Subcutaneous adipose tissue (tissue), 4 donors: Measurements from ENCODE around the gene PUM2. TPM values are rescaled to one million over a fixed set of nuclear protein-coding genes. Genes with fewer than 3 reads are reported as not detected.

Source experiments
- CTCF ChIP-seq: fragments of 450-650 bp; IDR thresholded peaks from one replicate; pipeline ENCODE4 v1.5.1; 2016; ENCODE audit warnings: low read depth, mild to moderate bottlenecking, control low read depth, antibody characterized with exemption, moderate library complexity
- total RNA-seq, 4 donors: library from RNA; depleted of rRNA; stranded (reverse); fragments of >200 nt; gene quantifications; one replicate each; pipeline ENCODE4 v1.1.0, GENCODE V29; 2016

The PUM2 gene
- total RNA-seq, 4 donors from 2014 or later, result 63.9 to 87.1 (median 78.2) TPM

GRCh38 chr2:20365249-20365817 is 14.7 kb upstream of the PUM2 start:
- TF ChIP-seq CTCF, result no peak

DNA sequence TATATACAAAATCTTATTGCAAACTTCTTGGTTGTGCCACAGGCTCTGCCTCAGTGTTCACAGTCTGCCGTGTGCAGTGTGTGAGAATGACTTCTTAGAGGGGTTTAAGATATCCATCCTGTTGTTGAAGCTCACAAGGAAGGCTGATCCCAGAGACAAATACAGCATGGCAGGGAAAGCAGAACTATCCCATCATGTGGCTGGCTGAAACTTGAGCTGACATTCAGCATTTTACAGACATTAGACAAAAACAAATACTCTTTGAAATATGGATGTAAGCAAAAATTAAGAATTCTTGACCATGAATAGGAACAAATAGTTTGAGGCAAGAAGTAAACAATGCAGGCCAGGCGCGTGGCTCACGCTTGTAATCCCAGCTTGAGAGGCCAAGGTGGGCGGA is 12.9 kb upstream of the PUM2 start:
- no peak for TF ChIP-seq CTCF

DNA sequence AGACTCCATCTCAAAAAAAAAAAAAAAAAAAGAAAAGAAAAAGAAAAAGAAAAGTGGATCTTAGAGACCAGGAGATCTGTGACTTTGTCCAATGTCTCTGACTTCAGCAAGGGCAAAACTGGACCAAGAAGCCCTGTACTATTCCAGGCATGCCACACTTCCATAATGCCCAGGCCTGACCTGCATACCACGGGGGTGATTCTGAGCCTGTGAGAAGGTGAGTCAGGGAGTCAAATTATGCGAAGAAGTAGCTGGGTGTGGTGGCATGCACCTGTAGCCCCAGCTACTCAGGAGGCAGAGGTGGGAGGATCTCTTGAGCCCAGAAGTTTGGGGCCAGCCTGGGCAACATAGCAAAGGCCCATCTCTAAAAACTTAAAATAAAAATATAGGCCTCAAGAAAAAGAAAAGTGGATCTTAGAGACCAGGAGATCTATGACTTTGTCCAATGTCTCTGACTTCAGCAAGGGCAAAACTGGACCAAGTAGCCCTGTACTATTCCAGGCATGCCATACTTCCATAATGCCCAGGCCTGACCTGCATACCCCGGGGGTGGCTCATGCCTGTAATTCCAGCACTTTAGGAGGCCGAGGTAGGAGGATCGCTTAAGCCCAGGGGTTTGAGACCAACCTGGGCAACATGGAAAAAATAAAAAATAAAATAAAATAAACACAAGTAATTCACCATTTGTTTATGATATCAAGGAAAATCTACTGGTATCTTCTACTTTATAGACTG is 12.2 kb upstream of the PUM2 start:
- no peak for TF ChIP-seq CTCF

DNA sequence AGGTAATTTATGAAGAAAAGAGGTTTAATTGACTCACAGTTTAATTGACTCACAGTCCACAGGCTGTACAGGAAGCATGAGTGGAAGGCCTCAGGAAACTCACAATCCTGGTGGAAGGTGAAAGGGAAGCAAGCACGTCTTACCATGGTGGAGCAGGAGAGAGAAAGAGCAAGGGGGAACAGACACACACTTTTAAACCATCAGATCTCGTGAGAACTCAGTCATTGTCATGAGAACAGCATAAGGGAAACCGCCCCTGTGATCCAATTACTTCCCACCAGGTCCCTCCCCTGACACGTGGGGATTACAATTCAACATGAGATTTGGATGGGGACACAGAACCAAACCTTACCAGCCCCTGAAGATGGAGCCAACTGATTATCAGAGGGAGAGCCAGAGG is 11.2 kb upstream of the PUM2 start:
- TF ChIP-seq CTCF, result no peak

GRCh38 chr2:20359096-20359495 is 8.5 kb upstream of the PUM2 start:
- TF ChIP-seq CTCF, result no peak

GRCh38 chr2:20357638-20358389 is 7.2 kb upstream of the PUM2 start:
- no peak for TF ChIP-seq CTCF

DNA sequence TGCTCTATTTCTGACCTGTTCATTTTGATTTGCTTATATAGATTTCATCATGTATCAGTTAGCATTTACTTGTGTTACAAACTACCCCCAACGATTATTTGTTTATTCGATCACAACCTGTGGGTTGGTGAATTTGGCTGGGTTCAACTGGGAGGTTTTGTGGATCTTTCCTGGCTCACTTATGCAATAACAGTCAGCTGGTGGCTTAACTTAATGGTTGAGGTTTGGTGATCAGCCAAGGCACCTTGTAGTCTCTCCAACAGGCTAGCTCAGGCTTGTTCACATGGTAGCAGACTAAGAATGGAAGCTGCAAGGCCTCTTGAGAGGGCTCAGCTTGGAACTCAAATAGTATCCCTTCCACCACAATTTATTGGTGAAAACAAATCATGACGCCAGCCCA is 5.4 kb upstream of the PUM2 start:
- no peak for TF ChIP-seq CTCF
